Activated CD4-positive, alpha-beta T cell treated with anti-CD3 and anti-CD28 coated beads, Interleukin-2, Interleukin-4, amounts not matched to agents 100 ng/mL and 50 ng/mL, durations not matched to agents 16 hours and 8 hours (primary cell): Measurements from ENCODE around the gene HES3.

Experiments
- DNase-seq: peaks from one replicate; pipeline ENCODE4 v3.0.0-alpha.2; 2020; ENCODE audit warnings: low spot score

The HES3 gene

DNA sequence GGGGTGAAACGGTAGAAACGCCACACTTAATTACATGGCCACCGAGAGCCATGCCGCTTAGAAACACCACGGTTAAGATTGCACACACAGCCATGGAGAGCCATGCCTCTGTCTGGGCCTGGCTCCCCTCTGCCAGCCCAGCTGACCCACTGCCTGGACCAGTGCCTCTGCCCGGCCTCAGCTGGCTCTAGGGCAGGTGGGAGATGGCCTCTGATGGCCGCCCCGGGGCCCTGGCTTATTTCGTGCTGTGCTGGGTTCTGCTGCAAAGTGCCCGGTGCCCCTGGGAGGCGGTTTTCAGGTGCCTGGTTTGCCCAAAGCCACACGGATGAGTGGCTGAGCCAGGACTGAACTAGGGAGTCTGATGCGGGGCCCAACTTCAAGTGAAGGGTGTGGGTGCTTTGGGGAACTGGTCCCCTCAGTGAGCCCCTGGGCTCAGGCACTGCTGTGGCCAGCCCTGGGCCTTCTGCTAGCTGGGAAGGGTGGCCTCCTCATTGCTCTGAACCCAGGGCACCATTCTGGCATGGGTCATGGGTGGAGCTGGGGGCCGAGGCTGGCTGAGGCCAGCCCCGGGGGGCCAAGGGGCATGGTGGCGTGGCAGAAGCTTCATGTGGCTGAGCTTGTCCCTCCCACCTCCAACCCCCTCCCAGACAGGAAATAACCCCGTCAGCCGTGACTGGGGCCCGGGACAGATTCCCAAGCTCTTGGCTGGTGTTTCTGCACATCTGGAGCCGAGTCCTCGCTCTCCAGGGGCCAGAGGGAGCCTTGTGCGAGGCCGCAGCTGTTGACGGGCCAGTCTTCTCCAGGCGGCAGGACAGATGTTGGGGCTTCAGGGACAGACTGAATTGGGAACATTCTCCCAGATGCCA, 18.8 kb downstream of the HES3 start:
- DNase-seq, result no peak

DNA sequence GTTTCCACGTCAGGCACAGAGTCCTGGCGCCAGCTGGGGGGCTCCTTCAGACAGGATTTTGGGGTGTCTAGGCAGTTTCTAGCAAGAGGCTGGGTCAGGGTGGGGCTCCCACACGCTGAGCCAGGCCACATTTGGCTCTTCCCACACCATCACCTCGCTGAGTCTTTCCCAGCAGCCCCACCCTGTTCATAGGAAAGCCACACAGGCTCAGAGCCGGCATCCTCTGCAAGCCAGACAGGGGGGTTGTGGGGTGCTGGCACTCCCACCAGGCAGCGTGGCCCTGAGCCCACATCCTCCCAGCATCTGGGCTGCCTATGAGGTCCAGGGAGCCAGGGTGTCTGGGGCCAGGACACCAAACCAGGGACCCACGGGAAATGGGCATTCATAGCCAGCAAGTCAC, 19.7 kb downstream of the HES3 start:
- DNase-seq, result no peak

DNA sequence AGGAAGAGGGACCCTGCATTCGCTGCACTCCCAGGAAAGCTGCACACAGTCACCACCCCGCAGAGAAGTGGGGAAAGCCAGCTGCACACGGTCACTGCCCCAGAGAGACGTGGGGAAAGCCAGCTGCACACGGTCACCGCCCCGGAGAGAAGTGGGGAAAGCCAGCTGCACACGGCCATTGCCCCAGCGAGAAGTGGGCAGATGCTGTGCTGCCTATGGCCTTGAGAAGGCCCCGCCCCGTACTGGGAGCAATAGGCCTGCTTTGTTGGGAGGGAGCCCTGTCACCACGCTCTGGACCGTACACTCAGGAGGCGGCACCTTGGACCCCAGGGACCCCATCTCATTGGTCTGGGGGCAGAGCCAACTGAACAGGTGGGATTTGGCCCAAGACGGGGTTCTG, 21.2 kb downstream of the HES3 start:
- no peak for DNase-seq

DNA sequence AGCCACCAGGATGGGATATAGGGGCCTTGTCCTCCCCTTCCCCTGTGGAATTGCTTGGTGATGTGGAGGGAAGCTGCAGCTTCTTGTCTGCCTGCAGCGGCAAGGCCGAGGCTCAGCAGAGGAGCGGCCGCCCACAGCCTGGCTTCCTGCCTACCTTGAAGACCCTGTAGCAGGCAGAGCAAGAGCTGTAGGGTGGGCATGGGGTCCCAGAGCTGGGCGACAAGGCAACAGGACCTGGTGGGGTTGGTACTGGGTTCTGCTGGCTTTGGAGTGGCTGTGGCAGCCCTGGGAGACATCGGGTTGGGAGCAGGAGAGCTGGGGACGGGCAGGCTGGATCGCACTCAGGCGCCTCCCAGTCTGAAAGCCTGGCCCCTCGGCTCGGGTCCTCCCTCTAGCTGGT, 22.7 kb downstream of the HES3 start:
- DNase-seq, result no peak

DNA sequence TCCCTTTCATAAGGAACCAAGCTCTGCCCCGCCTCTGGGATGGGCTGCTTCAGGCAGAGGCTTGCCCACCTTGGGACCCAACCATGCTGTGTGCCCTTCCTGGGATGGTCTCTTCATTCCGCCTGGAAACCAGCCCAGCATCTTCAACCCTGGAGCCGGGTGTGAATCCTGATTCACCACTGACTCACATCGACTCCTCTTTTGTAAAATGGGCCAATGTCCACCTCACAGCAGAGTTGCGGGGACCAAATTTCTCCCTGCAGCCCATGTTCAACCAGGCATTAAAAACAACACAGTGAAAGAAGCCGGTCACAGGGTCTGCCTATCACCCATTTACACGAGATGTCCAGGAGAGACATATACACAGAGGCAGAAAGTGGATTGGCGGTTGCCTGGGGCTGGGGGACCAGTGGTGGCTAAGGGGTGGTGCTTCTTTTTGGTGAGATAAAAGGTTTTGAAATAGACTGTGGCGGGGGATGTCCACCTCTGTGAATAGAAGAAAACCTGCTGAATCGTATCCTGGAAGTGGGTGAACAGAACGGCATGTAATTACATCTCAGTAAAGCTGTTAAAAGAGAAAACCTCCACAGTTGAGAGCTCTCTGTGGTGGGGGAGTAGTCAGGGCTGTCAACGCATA, 23.8 kb downstream of the HES3 start:
- no peak for DNase-seq

DNA sequence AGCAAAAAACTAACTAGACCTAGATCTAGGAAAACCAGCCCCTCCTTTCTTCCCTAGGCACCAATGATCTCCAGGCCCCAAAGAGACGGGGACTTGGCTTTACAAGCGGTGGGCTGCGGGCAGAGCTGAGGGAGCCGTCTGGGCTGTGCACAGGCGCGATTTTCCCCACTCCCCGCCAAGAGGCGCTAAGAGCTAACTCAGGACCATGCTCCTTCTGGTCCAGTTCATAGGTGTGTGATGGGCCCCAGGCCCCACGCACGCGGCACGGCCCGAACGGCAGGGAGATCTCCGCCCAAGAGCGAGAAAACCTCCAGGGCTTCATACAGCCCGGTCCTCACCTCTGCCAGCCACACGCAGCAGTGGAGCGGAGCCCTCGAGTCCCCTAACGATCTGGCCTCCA, 24.4 kb downstream of the HES3 start:
- DNase-seq, result no peak

DNA sequence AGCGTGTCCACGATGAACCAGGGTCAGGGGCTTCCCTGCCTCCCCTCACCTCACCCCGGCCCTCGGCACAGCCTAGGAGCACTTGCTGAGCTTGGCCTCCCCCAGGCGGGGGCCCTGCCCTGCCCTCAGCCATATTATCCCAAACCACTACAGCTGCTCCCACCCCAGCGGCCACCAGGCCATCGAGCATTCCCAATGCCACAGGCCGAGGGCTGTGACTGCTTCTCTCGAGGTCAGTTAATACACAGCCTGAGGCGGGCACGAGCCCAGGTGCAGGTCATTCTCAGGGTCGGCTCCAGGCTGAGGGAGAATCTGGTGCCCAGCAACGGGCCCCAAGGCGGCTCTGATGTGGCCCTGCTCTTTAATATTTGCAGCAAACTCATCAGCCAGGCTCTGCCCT, 25.3 kb downstream of the HES3 start:
- DNase-seq, result no peak

DNA sequence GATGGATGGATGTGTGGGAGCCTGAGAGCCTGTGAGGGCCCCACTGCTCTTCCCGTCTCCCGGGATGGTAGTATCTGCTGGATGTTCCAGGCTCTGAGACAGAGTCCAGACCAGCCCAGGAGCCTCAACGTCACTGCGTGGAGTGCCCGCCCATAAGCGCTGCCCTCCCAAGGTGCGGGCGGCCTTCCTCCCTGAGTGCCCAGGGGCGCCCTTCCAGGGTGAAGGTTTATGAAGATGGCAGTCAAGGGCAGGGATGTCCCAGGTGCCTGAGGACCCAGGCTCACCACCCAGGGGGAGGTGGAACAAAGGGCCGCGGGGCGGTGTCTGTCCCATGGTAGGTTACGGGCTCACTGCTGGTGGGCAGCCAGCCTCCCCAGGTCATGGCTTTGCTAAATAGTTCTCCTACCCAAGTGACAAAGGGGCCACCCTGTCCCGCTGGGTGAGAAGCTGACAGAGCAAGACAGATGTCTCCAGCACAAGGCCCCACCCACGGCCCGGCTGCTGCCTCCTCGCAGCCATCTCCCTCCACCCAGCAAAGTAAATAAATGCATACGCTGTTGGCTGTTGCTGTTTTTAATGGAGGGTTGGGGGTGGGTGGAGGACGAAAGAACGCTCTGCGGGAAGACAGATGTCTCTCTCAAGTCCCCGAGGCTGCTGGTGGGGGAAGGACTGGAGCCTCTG, 25.9 kb downstream of the HES3 start:
- DNase-seq, result no peak

DNA sequence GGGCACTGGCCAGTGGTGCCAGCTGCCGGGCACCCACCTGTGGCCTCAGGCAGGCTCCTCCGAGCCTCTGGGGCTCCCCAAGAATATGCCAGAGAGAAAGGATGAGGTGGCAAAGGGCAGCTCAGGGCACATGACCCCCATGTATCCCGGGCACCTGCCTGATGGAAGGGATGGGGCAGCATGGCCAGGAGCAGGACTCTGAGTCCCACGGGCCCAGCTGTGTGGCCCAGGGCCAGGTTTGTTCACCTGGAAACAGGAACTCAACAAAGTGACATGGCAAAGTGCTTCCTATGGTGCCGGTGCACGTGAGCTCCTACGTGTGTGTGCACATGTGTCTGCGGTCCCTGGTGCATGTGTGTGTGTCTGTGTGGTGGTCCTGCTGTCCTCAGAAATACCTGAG, 26.4 kb downstream of the HES3 start:
- DNase-seq, result no peak

DNA sequence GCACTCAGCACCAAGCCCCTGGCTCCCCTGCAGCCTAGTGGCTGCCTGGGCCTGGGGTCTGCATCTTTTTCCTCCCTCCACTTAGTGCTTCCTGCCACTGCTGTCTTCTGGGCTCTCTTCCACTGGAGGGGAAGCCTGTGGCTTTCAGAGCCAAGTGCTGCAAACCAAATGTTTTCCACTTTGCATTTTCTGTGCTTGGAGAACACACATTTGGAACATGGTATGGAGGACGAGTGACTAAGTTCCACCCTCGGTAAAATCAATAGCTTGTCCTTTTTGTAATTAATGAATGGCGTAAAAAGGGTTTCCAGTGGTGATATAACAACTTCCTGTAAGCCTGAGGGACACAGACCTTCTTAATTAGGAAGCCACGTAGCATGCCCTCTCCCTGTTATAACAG, 27.0 kb downstream of the HES3 start:
- no peak for DNase-seq

DNA sequence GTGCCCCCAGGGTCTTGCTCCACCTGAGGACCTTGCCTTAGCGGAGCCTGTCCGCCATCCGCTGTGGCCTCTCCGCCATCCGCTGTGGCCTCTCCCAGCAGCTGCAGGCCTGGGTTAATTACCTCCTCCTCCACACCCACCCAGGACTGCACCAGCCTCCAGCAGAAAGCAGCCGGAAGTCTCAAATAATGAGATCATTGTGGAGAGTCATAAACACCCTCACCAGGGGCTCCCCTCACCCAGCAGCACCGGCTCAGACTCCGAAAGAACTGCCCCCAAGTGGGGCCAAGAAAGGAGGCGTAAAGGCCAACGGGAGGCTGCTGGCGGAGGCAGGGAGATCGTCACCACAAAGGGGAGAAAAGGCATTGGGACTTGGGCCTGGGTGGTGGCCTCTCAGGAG, 27.6 kb downstream of the HES3 start:
- DNase-seq, result no peak

DNA sequence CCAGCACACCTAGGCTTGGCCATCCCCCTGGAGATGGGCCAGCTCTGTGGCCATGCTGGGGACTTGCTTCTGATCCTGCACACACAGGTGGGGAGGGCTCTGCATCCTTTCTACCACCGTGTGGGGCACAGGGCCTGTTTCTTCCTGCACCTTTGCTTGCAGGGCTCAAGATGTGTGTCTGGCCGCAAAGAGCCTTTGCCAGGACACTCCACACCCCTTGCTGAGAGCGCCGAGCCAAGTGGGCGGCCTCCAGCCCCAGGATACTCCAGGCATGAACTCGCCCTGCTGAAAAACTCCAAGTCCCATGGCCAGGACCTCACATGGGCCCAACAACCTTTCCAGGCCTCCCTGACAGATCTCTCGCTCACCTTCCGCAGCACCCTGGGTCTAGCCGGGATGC, 28.5 kb downstream of the HES3 start:
- DNase-seq, result no peak

DNA sequence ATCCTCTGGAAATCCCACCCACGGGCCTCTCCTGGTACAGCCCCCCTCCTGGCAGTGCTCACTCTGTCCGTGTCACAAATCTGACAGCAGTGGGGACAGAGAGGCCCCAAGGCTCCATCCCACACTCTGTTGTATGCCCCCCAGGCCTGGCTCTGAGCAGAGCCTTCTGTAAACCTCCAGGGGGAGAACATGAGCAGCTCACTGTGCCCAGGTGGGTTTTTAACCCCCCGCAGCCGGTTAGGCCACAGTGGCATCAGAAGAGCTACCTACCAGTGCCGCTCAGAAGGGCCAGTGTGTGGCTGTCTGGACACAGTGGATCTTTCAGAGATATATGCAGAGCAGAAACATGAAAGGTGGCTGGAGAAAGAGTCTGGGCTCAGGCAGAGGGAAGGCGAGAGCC, 28.9 kb downstream of the HES3 start:
- no peak for DNase-seq

DNA sequence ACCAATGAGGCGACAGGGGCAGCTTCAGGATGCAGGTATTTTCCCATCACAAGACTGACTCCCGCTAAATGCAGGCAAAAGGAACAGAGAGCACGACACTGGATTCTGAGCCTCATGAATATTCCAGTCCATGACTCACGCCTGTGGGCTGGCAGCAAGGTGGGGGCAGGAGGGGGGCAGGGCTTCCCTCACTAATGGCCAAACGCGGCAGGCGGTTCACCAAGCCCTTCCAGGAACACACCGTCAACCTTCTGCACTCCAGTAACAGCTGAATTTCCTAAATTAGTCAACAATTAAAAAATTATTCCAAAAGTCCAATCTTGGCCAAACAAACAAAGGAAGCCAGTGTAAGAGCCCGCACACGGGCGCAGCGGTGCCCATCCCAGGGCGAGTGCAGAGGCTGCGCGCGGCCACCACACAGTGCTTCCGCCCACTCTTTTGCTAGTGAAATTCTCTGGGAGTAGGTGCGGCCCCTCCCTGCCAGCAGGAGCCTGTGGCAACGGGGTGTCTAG, 29.5 kb downstream of the HES3 start:
- no peak for DNase-seq

DNA sequence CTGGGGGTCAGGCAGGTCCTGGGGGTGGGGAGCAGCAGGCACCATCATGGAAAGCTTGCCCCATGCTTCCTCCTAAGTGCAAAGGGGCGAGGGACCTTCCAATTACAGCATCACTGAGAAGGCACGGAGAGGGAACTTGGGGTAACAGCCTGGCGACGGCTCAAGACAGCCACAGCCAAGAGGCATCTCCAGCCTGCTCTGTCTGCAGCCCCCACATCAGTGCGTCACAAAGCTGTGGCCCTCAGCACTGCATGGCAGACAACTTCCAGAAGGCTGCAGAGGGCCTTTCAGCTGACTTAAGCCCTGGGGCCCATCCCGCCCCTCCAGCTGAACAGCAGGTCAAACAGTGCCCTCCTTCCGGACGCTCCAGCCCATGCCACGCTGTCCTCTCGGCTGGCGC, 30.1 kb downstream of the HES3 start:
- no peak for DNase-seq

DNA sequence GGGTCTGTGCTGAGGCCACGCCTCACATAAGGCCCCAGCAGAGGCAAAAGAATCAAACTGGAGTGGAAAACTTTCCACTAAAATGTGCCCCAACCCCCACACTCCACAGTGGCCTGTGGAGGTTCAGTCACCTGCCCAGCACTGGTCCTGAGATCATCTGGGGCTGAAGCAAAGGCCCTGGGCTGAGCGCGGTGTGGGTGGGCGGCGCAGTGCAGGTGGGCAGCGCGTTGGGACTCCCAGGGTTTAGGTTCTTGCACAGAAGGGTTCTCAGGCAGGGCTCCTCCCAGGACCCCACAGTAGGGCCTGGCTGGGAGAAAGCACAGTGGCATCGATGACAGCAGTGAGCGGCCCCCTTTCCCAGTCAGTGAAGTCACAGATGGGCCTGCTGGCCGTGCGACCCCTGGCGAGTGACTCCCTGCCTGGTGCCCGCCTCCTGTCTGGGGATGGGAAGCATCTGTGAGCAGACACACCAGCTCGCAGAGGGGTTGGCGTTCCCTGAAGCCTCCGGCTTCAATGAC, 30.7 kb downstream of the HES3 start:
- no peak for DNase-seq

DNA sequence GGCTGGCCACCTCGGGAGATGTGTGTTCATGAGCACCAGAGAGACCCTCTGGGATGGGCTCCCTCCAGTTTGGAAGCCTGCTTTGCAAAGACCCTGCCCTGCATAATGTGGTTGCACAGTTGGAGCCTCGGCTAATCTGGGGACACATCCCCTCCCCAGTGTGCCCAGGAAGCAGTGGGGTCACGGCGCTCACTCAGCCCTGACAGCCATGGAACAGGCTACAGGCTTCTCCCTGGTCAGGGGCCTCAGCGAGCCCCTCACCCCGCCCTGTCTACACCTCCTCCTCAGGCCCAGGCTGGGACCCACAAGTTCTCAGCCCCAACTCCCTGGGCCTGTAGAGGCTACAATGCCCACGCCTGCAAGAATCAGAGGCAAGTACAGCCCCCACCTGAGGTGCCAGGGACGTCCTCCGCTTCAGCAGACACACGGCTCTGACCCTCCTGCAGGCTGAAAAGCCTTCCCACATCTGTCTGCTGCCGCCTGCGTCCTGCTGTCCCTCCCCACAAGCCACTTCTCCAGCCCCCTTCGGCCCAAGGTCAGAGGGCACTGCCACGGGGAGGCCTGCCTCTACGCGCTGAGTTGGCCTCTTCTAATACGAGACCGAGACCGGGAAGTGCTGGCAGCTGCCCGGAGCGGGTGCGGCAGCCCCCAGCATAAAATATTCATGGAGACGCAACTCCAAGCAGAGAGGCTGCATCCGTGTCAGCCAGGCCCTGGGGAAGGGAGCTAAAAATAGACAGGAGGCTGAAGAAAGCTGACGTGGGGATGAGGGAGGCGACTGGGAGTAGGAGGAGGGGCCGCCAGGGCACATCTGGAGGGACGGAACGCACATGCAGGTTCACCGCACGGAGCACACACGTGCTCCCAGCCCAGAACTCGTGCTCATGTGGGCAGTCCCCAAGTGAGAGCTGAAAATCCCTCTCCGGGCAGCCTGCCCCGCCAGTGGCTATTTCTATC, 32.1 kb downstream of the HES3 start:
- no peak for DNase-seq

DNA sequence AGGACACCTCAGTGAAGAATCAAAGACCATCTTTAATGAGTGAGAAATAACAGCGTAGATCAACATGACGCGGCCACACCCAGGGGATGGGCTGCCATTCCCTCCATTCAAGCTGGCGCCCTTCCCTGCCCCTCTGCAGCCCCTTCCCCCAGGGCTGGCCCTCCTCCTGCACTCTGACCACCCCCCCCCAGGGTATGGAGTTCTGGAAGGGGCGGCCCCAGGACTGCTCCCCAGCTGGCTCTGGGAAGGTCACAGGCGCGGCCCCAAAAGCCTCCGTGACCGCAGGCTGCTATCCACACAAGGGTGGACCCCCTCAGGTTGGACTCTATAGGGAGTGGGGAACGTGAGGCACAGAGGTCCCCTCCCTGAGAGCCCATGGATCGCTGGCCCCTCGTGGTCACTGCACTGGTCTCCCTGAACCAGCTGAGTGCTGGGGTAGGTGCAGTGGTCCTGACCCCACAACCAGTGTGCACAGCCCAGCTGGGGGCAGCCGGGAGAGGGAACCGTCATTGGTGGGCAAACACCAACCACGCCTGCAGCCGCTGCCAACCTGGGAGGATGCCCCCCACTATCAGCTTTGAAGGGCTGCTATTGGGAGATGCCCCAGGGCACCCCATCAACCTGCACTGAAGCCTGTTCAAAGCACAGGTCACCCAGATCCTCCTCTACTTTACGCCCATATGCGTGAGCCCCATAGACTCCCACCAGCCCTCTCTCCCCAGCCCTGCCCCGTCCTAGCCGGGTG, 33.0 kb downstream of the HES3 start:
- no peak for DNase-seq

DNA sequence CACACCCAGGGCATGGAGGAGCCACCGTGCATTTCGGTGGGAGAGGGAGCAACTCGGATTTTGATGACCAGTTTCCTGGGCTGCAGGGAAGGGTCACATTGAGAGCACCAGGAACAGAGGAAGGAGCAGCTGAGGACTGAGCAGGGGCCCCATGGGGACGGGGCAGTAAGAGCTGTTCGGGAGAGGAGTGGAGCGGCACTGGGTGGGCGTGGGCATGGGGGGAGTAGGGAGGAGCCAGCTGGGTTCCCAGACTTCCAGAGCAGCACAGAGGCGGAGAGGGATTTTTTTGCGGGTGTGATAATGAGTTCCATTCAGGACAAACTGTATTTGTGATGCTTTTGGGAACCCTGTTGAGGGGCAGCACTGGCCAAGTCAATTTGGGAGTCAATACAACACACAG, 34.3 kb downstream of the HES3 start:
- no peak for DNase-seq

DNA sequence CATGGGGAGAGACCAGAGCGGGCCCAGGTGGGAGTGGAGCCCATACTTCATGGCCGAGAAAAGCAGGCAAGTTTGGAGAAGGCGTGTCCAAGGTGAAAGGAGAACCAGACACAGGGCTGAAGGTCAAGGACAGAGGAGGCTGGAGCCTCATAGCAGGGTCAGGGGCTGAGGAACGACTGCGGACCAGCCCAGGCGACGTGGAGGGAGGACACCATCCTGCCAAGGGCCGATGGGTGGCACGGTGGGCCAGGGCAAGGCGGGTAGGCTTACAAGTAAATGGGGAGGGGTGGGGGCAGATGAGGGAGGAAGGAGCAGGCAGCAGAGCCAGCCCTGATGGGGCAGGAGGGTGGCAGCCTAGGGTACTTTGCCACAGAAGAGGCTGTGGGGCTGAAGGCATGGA, 35.1 kb downstream of the HES3 start:
- DNase-seq, result no peak
